ENCODE measurements around the gene VEZF1.

Gene VEZF1

DNA sequence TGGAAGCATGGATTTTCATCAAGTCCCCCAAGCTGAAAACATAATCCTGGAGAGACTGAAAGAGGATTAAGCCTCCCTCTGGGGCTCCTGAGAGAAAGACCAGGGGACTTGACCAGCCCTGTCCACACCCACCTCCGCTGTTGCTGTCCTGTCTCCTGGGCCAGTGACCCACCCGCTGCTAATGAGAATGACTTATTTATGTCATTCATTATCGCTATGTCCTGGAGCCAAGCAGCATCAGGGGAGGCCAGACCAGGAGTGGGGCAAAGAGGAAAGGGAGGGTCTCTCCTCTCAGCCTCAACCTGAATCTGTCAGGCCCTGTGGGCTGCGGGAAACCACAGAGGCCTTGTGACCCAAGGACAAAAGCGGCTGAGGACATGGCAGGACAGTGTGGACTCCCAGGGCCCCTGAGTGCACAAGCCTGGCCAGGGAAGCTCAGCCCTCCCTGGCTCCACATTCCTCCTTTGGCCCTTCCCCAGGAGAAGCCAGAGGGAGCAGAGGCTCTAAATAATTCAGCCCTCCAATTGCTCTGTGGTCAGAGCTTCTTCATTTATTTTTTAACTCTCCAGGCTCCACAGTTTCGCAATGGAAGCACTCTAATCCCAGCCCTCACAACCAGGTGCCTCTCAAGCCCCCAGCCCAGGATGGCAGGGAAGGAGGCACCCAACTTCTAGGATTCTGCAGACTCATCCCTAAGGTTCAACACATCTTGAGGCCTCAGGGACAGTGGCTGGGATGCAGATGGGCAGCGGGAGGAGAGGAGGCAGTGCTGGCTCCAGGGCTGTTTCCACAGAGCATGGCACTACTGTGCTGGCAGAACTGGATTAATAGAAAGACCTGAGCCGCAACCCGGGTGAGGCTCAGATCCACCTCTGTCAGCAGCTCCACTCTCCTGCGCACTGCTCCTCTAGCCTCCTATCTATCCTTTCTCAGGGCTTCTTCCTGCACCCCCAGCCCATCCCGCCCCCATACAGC is 51.9 kb downstream of the VEZF1 start:
- peaks cover 27 to 88% of the 10 kb centered on the region in 2 donors for H3K4me1 ChIP-seq (ENCODE audit: control insufficient read depth in 1 of 2, insufficient read depth in 2 of 2, low read length in 2 of 2)
- no peaks in the 10 kb centered on the region for H3K9me3 ChIP-seq (ENCODE audit: control insufficient read depth in 1 of 2, low read length in 2 of 2)
- H3K27me3 ChIP-seq (ENCODE audit: low read depth, low read length), result no peaks in the 10 kb centered on the region
- H3K36me3 ChIP-seq (ENCODE audit: control insufficient read depth in 1 of 2, insufficient read depth in 2 of 2, low read length in 2 of 2), result peaks cover 0 to 3% of the 10 kb centered on the region in 2 donors
- H3K27ac ChIP-seq (ENCODE audit: low read length), result peak overlapping the region; percentile 96
- H3K4me3 ChIP-seq (ENCODE audit: low read depth in 1 of 2, low read length in 2 of 2), result peak overlapping the region in 1 of 2 donors; percentile 27

DNA sequence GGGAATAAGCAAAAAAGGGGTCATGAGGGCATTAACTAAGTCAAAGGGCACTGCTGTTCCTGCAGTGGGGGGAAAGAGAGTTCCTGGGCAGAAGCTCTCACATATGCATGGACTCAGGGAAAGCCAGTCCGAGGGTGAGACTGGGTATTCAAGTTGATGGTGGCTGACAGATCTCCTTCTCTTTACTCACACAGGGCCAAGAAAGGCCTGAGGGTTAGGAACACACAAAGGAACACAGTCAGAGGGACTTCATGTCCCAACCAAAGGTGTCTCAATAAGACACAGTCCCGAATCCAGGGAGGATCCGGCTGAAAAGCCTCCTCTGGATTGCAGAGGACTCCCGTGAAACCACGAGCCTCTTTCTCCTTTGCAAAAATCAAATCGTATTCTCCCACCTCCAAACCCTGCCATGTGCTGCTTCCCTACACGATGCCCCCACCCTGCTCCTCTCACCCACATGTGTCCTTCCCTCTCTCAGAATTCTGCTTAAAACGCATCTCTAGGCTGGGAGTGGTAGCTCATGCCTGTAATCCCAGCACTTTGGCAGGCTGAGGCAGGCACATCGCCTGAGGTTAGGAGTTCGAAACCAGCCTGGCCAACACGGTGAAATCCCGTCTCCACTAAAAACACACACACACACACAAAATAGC is 56.4 kb downstream of the VEZF1 start:
- H3K27ac ChIP-seq (ENCODE audit: low read length), result no peak overlapping the region
- H3K4me1 ChIP-seq (ENCODE audit: control insufficient read depth in 1 of 2, insufficient read depth in 2 of 2, low read length in 2 of 2), result peaks cover 26 to 86% of the 10 kb centered on the region in 2 donors
- no peak overlapping the region for H3K4me3 ChIP-seq (ENCODE audit: low read depth in 1 of 2, low read length in 2 of 2)

DNA sequence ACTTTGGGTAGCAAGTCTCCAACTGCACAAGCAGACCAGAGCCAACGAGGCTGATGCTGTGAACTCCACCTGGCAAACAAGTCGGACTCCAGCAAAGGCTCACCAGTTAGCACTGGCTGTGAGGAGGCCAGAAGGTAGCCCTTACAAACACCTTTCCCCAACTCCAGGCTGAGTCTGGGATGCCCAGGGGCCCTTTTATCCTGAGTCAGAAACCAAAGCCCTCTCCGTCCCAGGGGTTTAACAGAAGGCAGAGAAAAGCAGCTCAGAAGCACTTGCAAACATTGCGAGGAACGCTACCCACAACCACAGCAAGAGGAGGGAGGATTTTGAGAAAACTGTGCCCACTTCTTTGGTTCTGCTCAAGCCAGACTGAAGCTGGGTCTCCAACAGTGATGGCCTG is 57.8 kb downstream of the VEZF1 start:
- Histone ChIP-seq H3K4me1 (ENCODE audit: control insufficient read depth in 1 of 2, insufficient read depth in 2 of 2, low read length in 2 of 2) (peaks cover 23 to 84% of the 10 kb centered on the region in 2 donors), H3K4me3 (ENCODE audit: low read depth in 1 of 2, low read length in 2 of 2) (no peak overlapping the region), H3K27me3 (ENCODE audit: low read depth, low read length) (no peaks in the 10 kb centered on the region), H3K27ac (ENCODE audit: low read length) (peak overlapping the region; percentile 6), H3K9me3 (ENCODE audit: control insufficient read depth in 1 of 2, low read length in 2 of 2) (no peaks in the 10 kb centered on the region), H3K36me3 (ENCODE audit: control insufficient read depth in 1 of 2, insufficient read depth in 2 of 2, low read length in 2 of 2) (no peaks in the 10 kb centered on the region)

More for the DNA sequence above, 56.4 kb downstream of the VEZF1 start:
- Histone ChIP-seq H3K9me3 (ENCODE audit: control insufficient read depth in 1 of 2, low read length in 2 of 2) (no peaks in the 10 kb centered on the region), H3K36me3 (ENCODE audit: control insufficient read depth in 1 of 2, insufficient read depth in 2 of 2, low read length in 2 of 2) (peaks cover 0 to 3% of the 10 kb centered on the region in 2 donors), H3K27me3 (ENCODE audit: low read depth, low read length) (no peaks in the 10 kb centered on the region)

DNA sequence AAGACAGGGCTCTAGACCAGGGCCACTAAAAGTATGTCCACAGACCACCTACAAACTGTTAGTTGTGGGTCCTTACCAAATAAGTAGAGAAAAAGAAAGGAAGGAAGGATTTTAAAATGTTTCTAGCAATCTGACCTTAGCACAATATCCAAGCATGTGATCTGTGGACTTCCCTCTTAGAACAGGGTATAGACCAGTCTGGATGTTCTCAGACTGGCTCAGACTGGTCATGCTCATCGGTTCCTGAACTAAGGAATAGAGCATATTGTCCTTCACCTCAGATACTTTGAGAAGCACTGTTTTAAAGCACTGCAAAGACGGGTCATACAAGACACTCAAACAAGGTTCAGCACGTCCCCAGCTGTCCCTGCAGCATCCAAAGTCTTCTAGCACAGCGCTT is 58.7 kb downstream of the VEZF1 start:
- Histone ChIP-seq H3K36me3 (ENCODE audit: control insufficient read depth in 1 of 2, insufficient read depth in 2 of 2, low read length in 2 of 2) (no peaks in the 10 kb centered on the region), H3K9me3 (ENCODE audit: control insufficient read depth in 1 of 2, low read length in 2 of 2) (no peaks in the 10 kb centered on the region), H3K27ac (ENCODE audit: low read length) (no peak overlapping the region), H3K4me1 (ENCODE audit: control insufficient read depth in 1 of 2, insufficient read depth in 2 of 2, low read length in 2 of 2) (peaks cover 19 to 83% of the 10 kb centered on the region in 2 donors), H3K4me3 (ENCODE audit: low read depth in 1 of 2, low read length in 2 of 2) (no peak overlapping the region), H3K27me3 (ENCODE audit: low read depth, low read length) (no peaks in the 10 kb centered on the region)

DNA sequence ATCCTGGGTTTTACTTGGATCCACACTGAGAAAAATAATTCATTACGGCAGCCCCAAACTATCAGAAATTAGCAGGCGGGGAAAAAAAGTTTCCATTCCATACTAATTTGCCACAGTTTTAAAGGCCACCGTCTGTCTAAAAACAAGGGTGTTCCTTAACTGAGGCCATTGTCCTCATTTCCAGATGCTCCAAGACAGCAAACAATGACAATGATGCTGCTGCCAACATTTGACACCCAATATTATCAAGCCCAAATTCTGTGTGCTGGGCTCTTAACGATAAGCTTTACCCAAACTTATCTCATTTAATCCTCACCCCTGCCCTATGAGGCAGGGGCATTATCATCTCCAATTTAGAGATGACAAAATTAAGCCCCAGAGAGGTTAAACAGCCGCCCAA is 59.1 kb downstream of the VEZF1 start:
- Histone ChIP-seq H3K27me3 (ENCODE audit: low read depth, low read length) (no peaks in the 10 kb centered on the region), H3K9me3 (ENCODE audit: control insufficient read depth in 1 of 2, low read length in 2 of 2) (no peaks in the 10 kb centered on the region), H3K27ac (ENCODE audit: low read length) (no peak overlapping the region), H3K4me1 (ENCODE audit: control insufficient read depth in 1 of 2, insufficient read depth in 2 of 2, low read length in 2 of 2) (peaks cover 19 to 81% of the 10 kb centered on the region in 2 donors), H3K36me3 (ENCODE audit: control insufficient read depth in 1 of 2, insufficient read depth in 2 of 2, low read length in 2 of 2) (no peaks in the 10 kb centered on the region), H3K4me3 (ENCODE audit: low read depth in 1 of 2, low read length in 2 of 2) (no peak overlapping the region)

DNA sequence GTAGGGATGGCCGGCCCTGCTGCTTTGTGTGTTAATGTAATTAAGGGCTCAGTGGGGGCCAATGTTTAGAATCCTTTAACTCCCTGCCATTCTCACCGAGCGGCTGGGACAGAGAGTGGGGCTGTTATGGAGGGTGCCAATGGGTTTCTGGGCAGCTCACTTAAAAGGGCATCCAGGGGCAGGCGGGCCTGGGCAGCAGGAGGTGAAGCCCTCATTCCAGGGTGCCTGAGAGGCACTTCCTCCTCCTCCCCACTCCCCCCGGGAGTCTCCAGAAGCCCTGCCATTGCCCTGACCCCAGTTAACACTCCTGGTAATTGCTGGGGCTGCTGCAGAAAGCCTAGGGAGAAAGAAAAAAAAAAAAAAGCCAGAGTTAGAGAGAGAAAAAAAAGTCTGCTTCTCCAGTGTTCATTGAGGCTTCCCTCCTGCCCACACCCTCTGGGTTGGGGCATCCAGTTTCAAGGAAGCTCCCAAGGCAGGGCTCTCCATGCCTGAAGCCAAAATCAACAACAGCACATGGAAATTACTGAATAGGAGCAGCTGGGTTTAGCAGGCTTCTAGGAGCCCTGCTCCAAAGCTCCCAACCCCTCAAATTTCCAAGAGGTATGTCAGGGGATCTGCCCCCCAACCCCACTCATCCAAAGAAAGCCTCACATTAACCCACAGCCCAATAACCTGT is 60.9 kb downstream of the VEZF1 start:
- H3K36me3 ChIP-seq (ENCODE audit: control insufficient read depth in 1 of 2, insufficient read depth in 2 of 2, low read length in 2 of 2), result no peaks in the 10 kb centered on the region
- no peak overlapping the region for H3K27ac ChIP-seq (ENCODE audit: low read length)
- H3K27me3 ChIP-seq (ENCODE audit: low read depth, low read length), result no peaks in the 10 kb centered on the region
- peaks cover 20 to 83% of the 10 kb centered on the region in 2 donors for H3K4me1 ChIP-seq (ENCODE audit: control insufficient read depth in 1 of 2, insufficient read depth in 2 of 2, low read length in 2 of 2)
- H3K4me3 ChIP-seq (ENCODE audit: low read depth in 1 of 2, low read length in 2 of 2), result no peak overlapping the region
- no peaks in the 10 kb centered on the region for H3K9me3 ChIP-seq (ENCODE audit: control insufficient read depth in 1 of 2, low read length in 2 of 2)

DNA sequence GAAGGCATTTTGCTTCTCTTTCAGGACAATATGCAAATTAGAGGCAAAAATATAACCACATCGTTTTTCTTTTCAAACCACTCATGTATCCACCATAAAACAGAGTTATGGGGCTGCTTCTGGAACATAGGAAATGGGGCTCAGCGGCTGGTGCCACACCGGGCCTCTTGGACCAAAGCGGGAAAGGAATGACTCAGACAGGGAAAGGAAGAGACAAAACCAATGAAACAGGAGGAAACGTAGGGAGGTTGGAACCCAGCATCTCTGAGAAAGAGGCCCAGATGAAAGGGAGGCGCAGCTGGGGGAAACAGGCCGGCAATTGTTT is 61.4 kb downstream of the VEZF1 start:
- Histone ChIP-seq H3K4me3 (ENCODE audit: low read depth in 1 of 2, low read length in 2 of 2) (no peak overlapping the region), H3K36me3 (ENCODE audit: control insufficient read depth in 1 of 2, insufficient read depth in 2 of 2, low read length in 2 of 2) (no peaks in the 10 kb centered on the region), H3K9me3 (ENCODE audit: control insufficient read depth in 1 of 2, low read length in 2 of 2) (no peaks in the 10 kb centered on the region), H3K27me3 (ENCODE audit: low read depth, low read length) (no peaks in the 10 kb centered on the region), H3K27ac (ENCODE audit: low read length) (no peak overlapping the region), H3K4me1 (ENCODE audit: control insufficient read depth in 1 of 2, insufficient read depth in 2 of 2, low read length in 2 of 2) (peaks cover 25 to 88% of the 10 kb centered on the region in 2 donors)

DNA sequence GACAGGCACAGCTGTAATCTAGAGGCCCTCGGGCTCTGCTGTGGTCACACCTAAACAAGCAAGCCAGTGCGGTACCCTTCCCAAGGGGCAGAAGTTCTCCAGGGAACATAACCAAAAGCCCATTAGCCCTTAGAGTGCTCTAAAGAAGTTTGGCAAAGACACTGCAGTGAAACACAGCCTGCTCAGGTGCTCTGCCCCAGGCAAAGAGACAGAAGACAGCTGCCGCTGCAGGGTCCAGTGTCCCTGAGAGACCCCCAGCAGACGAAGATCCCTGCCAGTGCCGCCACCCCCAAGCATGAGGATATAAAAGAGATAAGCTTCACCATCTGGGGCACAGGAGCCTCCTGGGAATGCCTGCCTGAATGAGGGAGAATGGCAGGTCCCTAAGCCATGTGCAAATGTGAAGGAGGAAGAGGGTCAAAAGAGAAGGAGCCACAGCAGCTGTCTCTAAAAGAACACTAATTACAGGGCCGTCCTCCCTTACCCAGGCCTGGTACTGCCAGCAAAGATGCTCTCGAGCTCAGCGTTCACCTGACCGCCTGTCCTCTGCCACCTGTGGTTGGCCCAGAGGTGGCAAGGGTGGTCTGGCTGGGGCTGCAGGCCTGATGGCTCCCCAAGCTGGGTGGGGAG is 62.6 kb downstream of the VEZF1 start:
- H3K27ac ChIP-seq (ENCODE audit: low read length), result no peak overlapping the region
- no peaks in the 10 kb centered on the region for H3K36me3 ChIP-seq (ENCODE audit: control insufficient read depth in 1 of 2, insufficient read depth in 2 of 2, low read length in 2 of 2)
- no peak overlapping the region for H3K4me3 ChIP-seq (ENCODE audit: low read depth in 1 of 2, low read length in 2 of 2)
- no peaks in the 10 kb centered on the region for H3K27me3 ChIP-seq (ENCODE audit: low read depth, low read length)
- peaks cover 27 to 85% of the 10 kb centered on the region in 2 donors for H3K4me1 ChIP-seq (ENCODE audit: control insufficient read depth in 1 of 2, insufficient read depth in 2 of 2, low read length in 2 of 2)
- H3K9me3 ChIP-seq (ENCODE audit: control insufficient read depth in 1 of 2, low read length in 2 of 2), result no peaks in the 10 kb centered on the region

DNA sequence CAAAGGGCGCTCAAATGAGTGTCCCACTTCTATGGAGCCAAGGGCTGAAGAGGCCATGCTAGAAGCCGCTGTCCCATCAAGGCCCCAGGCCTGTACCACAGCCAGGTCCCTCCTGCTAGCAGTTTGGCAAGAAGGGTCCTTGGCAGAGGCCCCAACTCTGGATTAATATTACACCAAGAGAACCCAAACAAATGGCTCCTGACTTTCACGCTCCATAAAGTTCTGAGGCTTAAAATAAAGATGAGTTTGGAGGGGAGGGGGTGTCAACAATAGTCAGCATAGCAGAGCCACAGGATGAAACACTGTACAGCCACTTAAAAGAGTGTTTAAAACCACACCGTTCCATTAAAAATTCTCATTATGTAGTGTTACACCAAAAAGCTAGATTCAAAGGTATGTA is 63.4 kb downstream of the VEZF1 start:
- H3K9me3 ChIP-seq (ENCODE audit: control insufficient read depth in 1 of 2, low read length in 2 of 2), result no peaks in the 10 kb centered on the region
- peaks cover 27 to 87% of the 10 kb centered on the region in 2 donors for H3K4me1 ChIP-seq (ENCODE audit: control insufficient read depth in 1 of 2, insufficient read depth in 2 of 2, low read length in 2 of 2)
- no peaks in the 10 kb centered on the region for H3K36me3 ChIP-seq (ENCODE audit: control insufficient read depth in 1 of 2, insufficient read depth in 2 of 2, low read length in 2 of 2)
- H3K4me3 ChIP-seq (ENCODE audit: low read depth in 1 of 2, low read length in 2 of 2), result no peak overlapping the region
- H3K27ac ChIP-seq (ENCODE audit: low read length), result no peak overlapping the region
- H3K27me3 ChIP-seq (ENCODE audit: low read depth, low read length), result no peaks in the 10 kb centered on the region

Data from muscle layer of duodenum (tissue), 2 donors.